ENCODE measurements around the gene CNNM2.

GRCh38 chr10:103007017-103007416 lies 88.9 kb downstream of the CNNM2 start:
- TF ChIP-seq CTCF (IDR thresholded peaks at IDR 0.05): no peak
- no peak for TF ChIP-seq POLR2AphosphoS5 (IDR thresholded peaks at IDR 0.05)
